T-helper 17 cell (primary cell): ENCODE results near the gene KRT31. TPM values are rescaled to one million over a fixed set of nuclear protein-coding genes. Genes with fewer than 3 reads are reported as not detected.
"Not testable (repeated sequence)": the region's sequence is repeated elsewhere in the genome, so short reads cannot be mapped to it uniquely, and the experiment has no call there.

ENCODE experiments used
- ATAC-seq: fragments of 150-1000 bp; cut with Tn5 transposase; 2 replicates; pipeline ENCODE4 v1.10.0; 2021; ENCODE audit warnings: mild to moderate bottlenecking, moderate library complexity
- DNase-seq, 3 donors: peaks; one replicate each; pipeline versions ENCODE4 v3.0.0 to v3.0.0-alpha.2; 2020 to 2021
- H3K9me3 ChIP-seq: one replicate; pipeline ENCODE4 v1.7.0; 2013; ENCODE audit warnings: low read length, mild to moderate bottlenecking; ENCODE audit not compliant: control insufficient read depth, poor library complexity, severe bottlenecking
- H3K27ac Mint-ChIP-seq: one replicate; pipeline ENCODE4 v1.8.0; 2022; ENCODE audit warnings: mild to moderate bottlenecking, moderate library complexity, mixed read lengths
- H3K27me3 Mint-ChIP-seq: one replicate; pipeline ENCODE4 v1.8.0; 2022; ENCODE audit warnings: mixed read lengths
- H3K36me3 Mint-ChIP-seq: one replicate; pipeline ENCODE4 v1.8.0; 2022; ENCODE audit warnings: low read depth, mixed read lengths
- H3K4me1 Mint-ChIP-seq: one replicate; pipeline ENCODE4 v1.8.0; 2022; ENCODE audit warnings: mild to moderate bottlenecking, mixed read lengths
- H3K4me3 Mint-ChIP-seq: one replicate; pipeline ENCODE4 v1.8.0; 2022; ENCODE audit warnings: mild to moderate bottlenecking, moderate library complexity, mixed read lengths
- total RNA-seq, 4 donors: library from RNA in 2 of 4; stranded (reverse) in 2 of 4; gene quantifications; one replicate each; pipeline ENCODE4 v1.2.3 and lab custom pipeline; 2022 to 2026

Gene KRT31
- total RNA-seq, 2 donors from 2014 or later, result not detected

DNA sequence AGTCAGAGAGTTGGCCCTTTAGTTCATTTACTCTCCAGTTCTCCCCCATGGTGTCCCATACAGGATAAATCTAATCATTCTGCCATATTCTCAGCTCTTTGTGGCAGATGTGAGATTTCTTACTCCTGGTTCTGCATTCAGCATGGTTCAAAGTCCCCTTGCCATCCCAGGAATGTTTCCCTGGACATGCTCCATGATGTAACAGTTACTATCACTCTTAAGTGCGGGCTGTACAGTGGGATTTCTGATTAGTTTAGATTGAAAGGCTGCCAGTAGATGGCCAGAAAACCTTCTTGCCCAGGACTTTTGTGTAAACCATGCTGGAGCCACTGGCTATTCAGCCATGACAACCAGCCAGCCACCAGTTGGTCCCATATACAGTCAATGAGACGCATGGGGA is 16.6 kb upstream of the KRT31 start:
- no peak for DNase-seq
- Mint-ChIP-seq H3K36me3 (peaks cover 11% of the 10 kb centered on the region), H3K27ac (peak overlapping the region; percentile 3), H3K27me3 (no peaks in the 10 kb centered on the region), H3K4me1 (peaks cover 22% of the 10 kb centered on the region), H3K4me3 (no peak overlapping the region)
- ATAC-seq, result no peak
- H3K9me3 ChIP-seq, result no peaks in the 10 kb centered on the region

DNA sequence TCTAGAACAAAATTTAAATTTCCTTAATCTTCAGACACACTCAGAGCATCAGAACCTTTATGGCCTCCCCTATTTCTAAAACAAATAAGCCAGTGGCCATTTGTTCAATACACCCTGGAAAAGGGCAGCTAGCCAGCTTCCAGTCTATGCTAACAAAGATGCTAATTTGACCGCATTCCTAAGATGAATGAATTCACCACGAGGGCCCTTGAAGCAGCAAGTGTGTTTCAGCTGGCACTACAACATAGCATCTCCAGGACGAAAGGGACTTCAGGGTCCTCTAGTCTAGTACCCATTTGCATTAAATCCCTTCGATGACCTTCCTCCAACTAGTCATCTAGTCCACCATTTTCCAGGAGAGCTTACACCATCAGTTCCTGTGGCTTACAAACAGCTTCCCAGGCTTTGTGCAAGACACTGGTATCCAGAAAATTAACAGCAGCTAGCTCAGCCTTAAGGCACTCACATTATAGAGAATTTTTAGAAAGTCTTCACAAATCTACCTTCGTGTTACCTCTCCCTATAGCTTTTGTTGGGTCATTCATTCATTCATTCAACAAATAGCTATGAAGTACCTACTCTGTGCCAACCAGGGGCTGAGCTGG is 16.0 kb upstream of the KRT31 start:
- ATAC-seq (no peak), DNase-seq (no peak)
- Mint-ChIP-seq H3K27me3 (no peaks in the 10 kb centered on the region), H3K27ac (peak overlapping the region; percentile 3), H3K4me1 (peaks cover 25% of the 10 kb centered on the region), H3K4me3 (no peak overlapping the region), H3K36me3 (peaks cover 11% of the 10 kb centered on the region)
- H3K9me3 ChIP-seq, result no peaks in the 10 kb centered on the region

DNA sequence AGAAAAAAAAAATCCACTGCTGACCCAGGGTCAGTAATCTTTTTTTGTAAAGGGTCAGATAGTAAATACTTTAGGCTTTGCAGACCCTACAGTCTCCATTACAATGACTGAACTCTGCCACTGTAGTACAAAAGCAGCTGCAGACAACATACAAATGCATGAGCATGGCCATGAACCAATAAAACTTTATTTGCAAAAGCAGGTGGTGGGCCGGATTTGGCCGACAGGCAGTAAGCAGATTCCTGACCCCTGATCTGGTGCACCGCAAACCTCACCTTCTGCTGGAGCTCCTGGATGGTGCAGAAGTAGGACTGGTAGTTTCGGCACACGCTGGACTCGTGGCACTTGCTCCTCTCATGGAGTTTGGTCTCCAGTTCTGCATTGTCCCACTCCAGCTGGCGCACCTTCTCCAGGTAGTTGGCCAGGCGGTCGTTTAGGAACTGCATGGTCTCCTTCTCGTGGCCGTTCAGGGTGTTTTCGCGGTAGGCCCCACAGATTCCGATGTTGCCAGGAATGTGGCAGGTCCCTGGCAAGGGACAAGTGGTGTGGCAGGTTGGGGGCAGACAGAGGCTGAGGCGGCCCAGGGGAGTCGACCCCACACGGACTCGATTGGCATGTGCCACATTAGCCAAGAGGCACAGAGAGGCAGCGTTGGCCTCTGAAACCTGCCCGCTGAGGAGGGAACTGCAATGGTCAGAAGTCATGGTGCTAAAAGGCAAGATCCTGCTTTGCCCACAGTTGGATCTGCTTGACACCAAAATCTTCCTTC is 13.8 kb upstream of the KRT31 start:
- H3K4me3 Mint-ChIP-seq, result no peak overlapping the region
- ATAC-seq (no peak), DNase-seq (no peak)
- peaks cover 15% of the 10 kb centered on the region for H3K4me1 Mint-ChIP-seq
- H3K27me3 Mint-ChIP-seq, result no peaks in the 10 kb centered on the region
- no peaks in the 10 kb centered on the region for H3K9me3 ChIP-seq
- H3K27ac Mint-ChIP-seq, result no peak overlapping the region
- H3K36me3 Mint-ChIP-seq, result peaks cover 6% of the 10 kb centered on the region

DNA sequence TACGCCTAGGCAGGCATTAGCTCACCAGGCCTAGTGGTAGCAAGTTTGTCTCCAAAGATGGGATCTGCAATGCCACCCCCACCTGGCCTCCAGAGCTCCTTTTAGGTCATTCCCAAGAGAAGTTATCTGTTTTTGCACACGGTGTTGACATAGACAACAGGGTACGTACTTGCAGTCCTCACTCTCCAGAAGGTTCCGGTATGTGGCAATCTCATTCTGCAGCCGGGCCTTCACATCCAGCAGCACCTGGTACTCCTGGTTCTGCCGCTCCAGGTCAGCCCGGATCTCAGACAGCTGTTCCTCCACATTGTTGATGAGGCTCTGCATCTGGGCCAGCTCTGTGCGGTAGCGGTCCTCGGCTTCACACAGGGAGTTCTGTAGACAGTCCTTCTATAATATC is 9.8 kb upstream of the KRT31 start:
- ATAC-seq (no peak), DNase-seq (no peak)
- Mint-ChIP-seq H3K27ac (no peak overlapping the region), H3K4me1 (peaks cover 41% of the 10 kb centered on the region), H3K4me3 (no peak overlapping the region), H3K36me3 (peaks cover 2% of the 10 kb centered on the region), H3K27me3 (no peaks in the 10 kb centered on the region)
- H3K9me3 ChIP-seq, result no peaks in the 10 kb centered on the region

DNA sequence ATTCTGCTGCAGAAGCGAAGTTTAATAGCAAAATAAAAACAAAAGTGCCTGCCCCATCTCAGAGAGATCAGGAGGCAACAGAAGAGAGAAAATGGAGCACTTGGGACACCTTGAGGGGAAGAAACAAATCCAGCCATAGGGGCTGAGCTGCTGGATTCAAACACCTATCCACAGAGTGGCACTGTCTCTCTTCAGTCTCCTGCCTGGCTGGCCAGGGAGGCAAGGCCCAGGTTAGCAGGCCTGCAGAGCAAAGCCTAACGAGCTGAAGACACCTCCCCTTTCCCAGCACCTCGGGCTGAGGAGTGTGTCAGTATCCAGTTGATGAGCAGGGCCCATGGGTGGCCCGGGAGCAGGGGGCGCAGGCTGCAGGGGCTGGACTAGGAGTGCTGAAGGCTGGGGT is 8.8 kb upstream of the KRT31 start:
- H3K9me3 ChIP-seq, result no peaks in the 10 kb centered on the region
- Mint-ChIP-seq H3K4me3 (no peak overlapping the region), H3K27me3 (no peaks in the 10 kb centered on the region), H3K27ac (no peak overlapping the region), H3K36me3 (peaks cover 2% of the 10 kb centered on the region), H3K4me1 (peaks cover 41% of the 10 kb centered on the region)
- DNase-seq (no peak), ATAC-seq (no peak)

DNA sequence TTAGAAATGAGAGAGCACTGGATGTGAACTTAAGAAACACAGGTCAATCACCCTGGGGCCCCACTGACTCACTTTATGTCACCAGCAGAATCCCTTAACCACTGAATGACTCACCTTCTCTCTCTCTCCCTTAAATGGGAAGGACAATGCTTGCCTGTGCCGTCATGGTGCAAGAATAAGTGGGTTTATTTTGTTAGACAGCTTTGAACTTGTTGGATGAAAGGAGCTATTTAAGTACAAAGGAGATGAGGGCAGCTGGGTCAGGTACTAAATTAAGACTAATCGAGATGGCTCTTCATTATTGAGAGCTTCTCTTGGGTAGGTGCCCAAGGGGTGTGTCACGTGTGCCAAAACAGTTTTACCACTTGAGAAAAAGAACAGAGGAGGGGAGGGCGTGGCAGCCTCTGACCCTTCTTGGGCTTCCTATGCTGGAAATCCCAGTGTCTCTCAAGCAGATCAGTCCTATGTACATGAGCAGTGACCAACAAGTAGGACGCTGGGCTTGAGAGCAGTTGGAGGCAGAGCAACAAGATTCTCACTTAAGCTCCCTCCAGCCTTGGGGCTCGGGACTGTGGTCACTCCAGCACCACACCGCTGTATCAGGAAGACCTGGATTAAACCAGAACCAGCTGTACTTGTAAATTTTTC is 6.7 kb upstream of the KRT31 start:
- peaks cover 39% of the 10 kb centered on the region for H3K4me1 Mint-ChIP-seq
- no peak for DNase-seq
- ATAC-seq, result peak; percentile 79
- peak overlapping the region; percentile 46 for H3K27ac Mint-ChIP-seq
- H3K4me3 Mint-ChIP-seq, result peak overlapping the region; percentile 43
- H3K36me3 Mint-ChIP-seq, result no peaks in the 10 kb centered on the region
- H3K9me3 ChIP-seq, result no peaks in the 10 kb centered on the region
- H3K27me3 Mint-ChIP-seq, result no peaks in the 10 kb centered on the region

DNA sequence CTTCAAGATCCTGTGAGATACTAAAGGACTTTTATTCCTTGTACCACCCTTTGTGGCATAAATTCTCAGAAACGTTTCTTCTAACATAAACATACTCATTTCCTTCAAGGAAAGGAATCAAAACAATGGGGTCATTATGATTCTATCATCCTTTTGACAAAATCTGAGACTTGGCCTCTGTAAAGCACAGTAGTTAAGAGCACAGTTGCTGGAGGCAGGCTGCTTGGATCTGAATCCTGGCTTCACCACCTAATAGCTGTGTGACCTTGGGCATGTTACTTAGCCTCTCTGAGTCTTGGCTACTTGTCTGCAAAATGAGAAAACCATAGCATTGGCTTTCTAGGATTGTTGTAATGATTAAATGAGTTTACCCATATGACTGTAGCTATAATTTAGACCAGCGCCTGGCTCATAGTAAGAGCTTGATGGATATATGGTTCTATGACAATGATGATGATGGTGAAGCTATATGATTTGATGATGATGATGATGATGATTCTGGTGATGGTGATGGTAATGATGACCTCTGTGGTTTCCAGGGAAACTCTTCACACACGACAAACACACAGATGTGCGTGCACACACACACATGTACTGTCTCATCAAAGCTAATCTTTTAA is 6.1 kb upstream of the KRT31 start:
- Mint-ChIP-seq H3K27me3 (no peaks in the 10 kb centered on the region), H3K4me3 (peak overlapping the region; percentile 43), H3K27ac (peak overlapping the region; percentile 46), H3K4me1 (peaks cover 34% of the 10 kb centered on the region), H3K36me3 (no peaks in the 10 kb centered on the region)
- no peaks in the 10 kb centered on the region for H3K9me3 ChIP-seq
- ATAC-seq (peak; percentile 14), DNase-seq (no peak)

DNA sequence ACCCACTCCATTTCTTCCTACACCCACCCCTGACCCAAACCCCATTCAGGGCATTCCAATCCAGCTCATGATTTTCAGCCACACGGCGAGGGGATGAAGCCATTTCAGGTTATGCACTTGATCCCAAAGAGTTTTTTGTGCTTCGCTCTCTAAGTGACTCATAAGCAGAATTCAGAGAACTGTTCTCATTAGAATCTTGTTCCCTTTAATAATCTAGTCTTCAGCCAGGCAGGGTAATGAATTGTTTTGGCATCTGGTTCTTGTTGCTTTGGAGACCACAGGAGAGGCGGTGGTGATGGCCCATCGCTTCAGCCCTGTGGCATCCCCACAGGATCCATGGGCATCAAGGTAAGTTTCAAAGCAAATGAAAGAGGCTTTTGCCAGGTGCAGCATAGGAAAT is 4.8 kb upstream of the KRT31 start:
- Mint-ChIP-seq H3K4me3 (no peak overlapping the region), H3K27ac (peak overlapping the region; percentile 46)

DNA sequence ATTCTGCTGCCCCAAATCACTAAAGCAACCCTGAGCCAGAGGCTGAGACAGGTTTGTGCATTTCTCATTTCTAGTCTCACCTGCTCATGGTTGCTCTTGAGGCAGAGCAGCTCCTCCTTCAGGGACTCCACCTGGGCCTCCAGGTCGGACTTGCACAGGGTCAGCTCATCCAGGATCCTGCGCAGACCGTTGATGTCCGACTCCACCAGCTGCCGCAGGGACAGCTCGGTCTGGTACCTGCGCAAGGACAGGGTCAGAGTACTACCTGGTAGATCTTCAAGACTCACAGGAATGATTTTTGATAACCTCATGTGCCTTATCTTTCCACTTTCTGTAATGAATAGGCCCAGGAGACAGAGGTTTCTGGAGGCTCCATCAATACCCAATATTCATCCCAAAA is 1.1 kb downstream of the KRT31 start:
- Mint-ChIP-seq H3K4me3 (no peak overlapping the region), H3K27me3 (peaks cover 19% of the 10 kb centered on the region), H3K4me1 (peaks cover 4% of the 10 kb centered on the region), H3K27ac (no peak overlapping the region), H3K36me3 (no peaks in the 10 kb centered on the region)
- DNase-seq, result no peak
- H3K9me3 ChIP-seq, result no peaks in the 10 kb centered on the region
- no peak for ATAC-seq

More for the DNA sequence above, 4.8 kb upstream of the KRT31 start:
- DNase-seq, result no peak
- no peaks in the 10 kb centered on the region for H3K36me3 Mint-ChIP-seq
- peaks cover 5% of the 10 kb centered on the region for H3K27me3 Mint-ChIP-seq
- no peaks in the 10 kb centered on the region for H3K9me3 ChIP-seq
- ATAC-seq, result no peak
- peaks cover 31% of the 10 kb centered on the region for H3K4me1 Mint-ChIP-seq

DNA sequence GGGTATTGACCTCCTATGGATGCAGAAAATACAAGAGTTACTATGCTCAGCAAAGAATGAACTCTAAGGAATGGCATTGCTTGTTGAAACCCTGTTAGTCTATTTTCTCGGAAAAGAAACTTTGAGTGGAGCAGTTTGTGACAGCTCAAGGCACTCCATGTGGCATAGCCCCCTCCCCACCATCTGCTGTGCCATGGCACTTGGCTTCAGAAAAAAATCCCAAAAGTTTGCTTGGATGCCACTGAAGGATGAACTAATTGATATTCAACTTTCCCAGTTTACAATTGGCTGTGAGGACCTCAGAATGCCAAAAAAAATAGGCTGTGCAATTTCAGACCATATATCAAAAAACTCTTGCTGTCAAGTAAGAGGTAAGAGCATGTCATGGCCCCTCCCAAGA is 1.8 kb downstream of the KRT31 start:
- H3K27me3 Mint-ChIP-seq, result peaks cover 19% of the 10 kb centered on the region
- ATAC-seq (no peak), DNase-seq (no peak)
- H3K4me1 Mint-ChIP-seq, result peaks cover 4% of the 10 kb centered on the region
- H3K4me3 Mint-ChIP-seq, result no peak overlapping the region
- H3K9me3 ChIP-seq, result no peaks in the 10 kb centered on the region
- no peaks in the 10 kb centered on the region for H3K36me3 Mint-ChIP-seq
- H3K27ac Mint-ChIP-seq, result no peak overlapping the region

DNA sequence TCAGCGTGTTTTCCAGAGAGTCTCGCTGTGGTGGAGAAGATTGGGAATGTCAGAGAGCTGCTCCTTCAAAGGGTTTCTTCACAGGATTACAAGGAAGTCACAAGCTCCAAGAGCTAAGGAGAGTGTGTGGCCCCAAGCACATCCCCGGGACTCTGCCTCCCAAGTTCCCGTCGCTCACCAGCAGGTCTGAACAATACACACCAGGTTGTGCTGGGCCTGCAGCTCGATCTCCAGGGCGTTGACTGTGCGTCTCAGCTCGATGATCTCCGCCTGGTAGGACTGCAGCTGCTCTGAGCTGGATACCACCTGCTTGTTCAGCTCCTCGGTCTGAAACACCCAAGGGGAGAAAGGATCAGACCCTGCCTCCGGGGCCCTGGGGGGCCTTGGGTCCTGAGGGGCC is 2.4 kb downstream of the KRT31 start:
- H3K27ac Mint-ChIP-seq, DNase-seq, ATAC-seq, H3K9me3 ChIP-seq, H3K4me1 Mint-ChIP-seq, H3K4me3 Mint-ChIP-seq, H3K36me3 Mint-ChIP-seq: not testable (repeated sequence)
- H3K27me3 Mint-ChIP-seq, result peaks cover 19% of the 10 kb centered on the region

DNA sequence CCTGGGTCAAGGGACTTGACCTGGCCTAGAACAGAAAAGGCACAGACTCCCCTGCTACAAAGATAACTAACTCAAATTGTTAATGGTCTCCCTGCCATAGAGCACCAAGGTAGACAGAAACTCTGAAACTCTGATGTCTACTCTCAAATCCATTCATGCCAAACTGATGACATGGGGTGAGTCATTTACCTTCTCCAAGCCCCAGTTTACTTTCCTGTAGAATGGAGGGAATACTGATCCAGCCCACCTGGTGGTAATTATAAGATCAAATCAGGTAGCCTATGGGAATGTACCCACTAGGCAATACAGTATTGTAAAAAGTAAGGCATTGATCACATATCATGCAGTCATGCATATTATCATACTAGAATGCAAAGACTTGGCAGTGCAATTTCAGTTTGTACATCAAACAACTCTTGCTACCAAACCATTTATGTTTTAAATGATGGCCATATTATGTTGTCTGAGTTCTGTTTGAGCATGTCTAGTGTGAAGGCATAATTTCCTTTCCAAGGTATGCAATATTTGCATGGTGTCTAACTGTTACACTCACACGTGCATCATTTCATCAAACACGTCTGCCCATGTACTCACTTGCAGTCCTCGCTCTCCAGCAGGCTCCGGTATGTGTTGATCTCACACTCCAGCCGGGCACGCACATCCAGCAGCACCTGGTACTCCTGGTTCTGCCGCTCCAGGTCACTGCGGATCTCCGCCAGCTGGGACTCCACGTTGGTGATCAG is 3.0 kb downstream of the KRT31 start:
- DNase-seq, result no peak
- peaks cover 19% of the 10 kb centered on the region for H3K27me3 Mint-ChIP-seq
- no peak overlapping the region for H3K27ac Mint-ChIP-seq
- H3K4me1 Mint-ChIP-seq, result peaks cover 2% of the 10 kb centered on the region
- no peaks in the 10 kb centered on the region for H3K9me3 ChIP-seq
- H3K36me3 Mint-ChIP-seq, result no peaks in the 10 kb centered on the region
- no peak for ATAC-seq
- no peak overlapping the region for H3K4me3 Mint-ChIP-seq

DNA sequence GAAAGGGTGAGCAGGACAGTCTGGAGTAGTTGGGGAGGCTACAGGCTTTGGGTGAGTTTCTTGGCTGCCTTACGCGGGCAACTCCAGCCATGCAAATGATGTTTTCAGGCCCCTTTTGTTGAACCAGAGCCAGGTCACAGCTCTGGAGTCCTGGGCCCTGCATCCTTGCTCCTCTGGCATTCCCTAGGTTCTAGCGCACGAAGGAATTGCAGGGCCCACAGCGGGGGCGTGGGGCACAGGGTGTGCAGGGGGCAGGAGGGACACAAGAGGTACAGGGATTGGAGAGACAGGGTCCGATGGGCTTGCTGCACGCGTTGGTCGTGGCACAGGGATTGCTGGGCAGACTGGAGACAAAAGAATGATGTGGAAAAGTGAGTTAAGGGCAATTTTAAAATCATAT is 3.6 kb downstream of the KRT31 start:
- Mint-ChIP-seq H3K4me1 (no peaks in the 10 kb centered on the region), H3K36me3 (no peaks in the 10 kb centered on the region), H3K27me3 (peaks cover 19% of the 10 kb centered on the region), H3K4me3 (no peak overlapping the region), H3K27ac (no peak overlapping the region)
- DNase-seq, result no peak
- H3K9me3 ChIP-seq, result no peaks in the 10 kb centered on the region
- no peak for ATAC-seq
